Tibial nerve (tissue), 4 donors: ENCODE data around the gene RBP2. TPM values are rescaled to one million over a fixed set of nuclear protein-coding genes. Genes with fewer than 3 reads are reported as not detected.

Source experiments
- DNase-seq, 2 donors: peaks; one replicate each; pipeline ENCODE4 v3.0.0-alpha.2; 2019; ENCODE audit warnings: low spot score in 2 of 2
- H3K27ac ChIP-seq, 4 donors: fragments of 200-600 bp; sonication (generic) in 3 of 4; one replicate each; pipeline ENCODE4 v1.5.1; 2017 to 2019; ENCODE audit warnings: mild to moderate bottlenecking in 1 of 4
- H3K27me3 ChIP-seq, 2 donors: fragments of 200-600 bp; sonication (generic) in 1 of 2; one replicate each; pipeline versions ENCODE4 v1.5.1 to v1.6.0; 2017 to 2019
- H3K36me3 ChIP-seq, 3 donors: fragments of 200-600 bp; sonication (generic); one replicate each; pipeline ENCODE4 v1.5.1; 2018 to 2019
- H3K4me1 ChIP-seq, 4 donors: fragments of 200-600 bp; sonication (generic) in 3 of 4; one replicate each; pipeline ENCODE4 v1.5.1; 2017 to 2019
- H3K4me3 ChIP-seq, 4 donors: fragments of 200-600 bp; sonication (generic) in 3 of 4; one replicate each; pipeline ENCODE4 v1.5.1; 2017 to 2019; ENCODE audit warnings: mild to moderate bottlenecking in 1 of 4, moderate library complexity in 1 of 4
- H3K9me3 ChIP-seq, 4 donors: fragments of 200-600 bp; sonication (generic) in 3 of 4; one replicate each; pipeline ENCODE4 v1.5.1; 2017 to 2019
- EP300 ChIP-seq, 2 donors: sonication (generic); formaldehyde crosslinking; IDR thresholded peaks; one replicate each; pipeline ENCODE4 v1.6.1; 2017; ENCODE audit warnings: antibody characterized with exemption in 2 of 2, mild to moderate bottlenecking in 1 of 2
- POLR2A ChIP-seq, 2 donors: fragments of 450-650 bp; IDR thresholded peaks; one replicate each; pipeline ENCODE4 v1.6.1; 2017; ENCODE audit warnings: antibody characterized with exemption in 2 of 2, mild to moderate bottlenecking in 2 of 2, moderate library complexity in 2 of 2
- WGBS, 2 donors: methylation state at CpG; one replicate each; pipeline ENCODE4 v1.1.5; 2018; 5-methylcytosine and 5-hydroxymethylcytosine counted together
- total RNA-seq, 4 donors: library from RNA; depleted of rRNA; stranded (reverse); fragments of >200 nt; gene quantifications; one replicate each; pipeline ENCODE4 v1.1.0, GENCODE V29; 2016
- TF ChIP-seq, protein P1 (sequence below), 5 experiments: fragments of 200-600 bp in 3 of 5; fragments of 450-650 bp in 2 of 5; sonication (generic) in 3 of 5; IDR thresholded peaks; one replicate each; pipeline ENCODE4 v1.5.1; 2016 to 2019; ENCODE audit warnings: antibody characterized with exemption in 5 of 5, mild to moderate bottlenecking in 3 of 5, moderate library complexity in 2 of 5

Gene RBP2
- total RNA-seq, 4 donors from 2014 or later, result not detected

DNA sequence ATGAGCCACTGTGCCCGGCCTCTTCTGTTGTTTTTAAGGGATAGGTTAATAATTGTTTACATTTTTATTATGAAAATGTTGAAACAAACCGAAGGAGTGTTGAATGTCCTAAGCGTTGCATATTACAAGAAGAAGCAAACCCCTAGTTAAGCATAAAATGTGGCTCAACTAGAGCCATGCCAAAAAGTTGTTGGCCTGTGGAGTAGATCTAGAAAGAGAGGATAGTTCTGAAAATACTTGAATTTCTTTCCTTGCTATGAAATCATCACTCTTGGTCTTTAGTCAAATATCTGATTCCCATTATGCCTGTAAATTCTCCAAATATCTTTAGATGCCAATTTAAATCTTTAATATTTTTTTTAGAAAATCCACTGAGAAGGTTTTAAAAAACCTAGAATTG is 12.8 kb downstream of the RBP2 start:
- Histone ChIP-seq H3K4me3 (no peak overlapping the region), H3K4me1 (peaks cover 0 to 8% (median 0%) of the 10 kb centered on the region in 4 donors), H3K27ac (no peak overlapping the region), H3K36me3 (no peaks in the 10 kb centered on the region), H3K27me3 (no peaks in the 10 kb centered on the region), H3K9me3 (no peaks in the 10 kb centered on the region)
- WGBS, 2 donors, result 69 to 70% methylated on average over 3 of the region's 3 CpGs
- DNase-seq, result no peak
- TF ChIP-seq, protein P1, sequence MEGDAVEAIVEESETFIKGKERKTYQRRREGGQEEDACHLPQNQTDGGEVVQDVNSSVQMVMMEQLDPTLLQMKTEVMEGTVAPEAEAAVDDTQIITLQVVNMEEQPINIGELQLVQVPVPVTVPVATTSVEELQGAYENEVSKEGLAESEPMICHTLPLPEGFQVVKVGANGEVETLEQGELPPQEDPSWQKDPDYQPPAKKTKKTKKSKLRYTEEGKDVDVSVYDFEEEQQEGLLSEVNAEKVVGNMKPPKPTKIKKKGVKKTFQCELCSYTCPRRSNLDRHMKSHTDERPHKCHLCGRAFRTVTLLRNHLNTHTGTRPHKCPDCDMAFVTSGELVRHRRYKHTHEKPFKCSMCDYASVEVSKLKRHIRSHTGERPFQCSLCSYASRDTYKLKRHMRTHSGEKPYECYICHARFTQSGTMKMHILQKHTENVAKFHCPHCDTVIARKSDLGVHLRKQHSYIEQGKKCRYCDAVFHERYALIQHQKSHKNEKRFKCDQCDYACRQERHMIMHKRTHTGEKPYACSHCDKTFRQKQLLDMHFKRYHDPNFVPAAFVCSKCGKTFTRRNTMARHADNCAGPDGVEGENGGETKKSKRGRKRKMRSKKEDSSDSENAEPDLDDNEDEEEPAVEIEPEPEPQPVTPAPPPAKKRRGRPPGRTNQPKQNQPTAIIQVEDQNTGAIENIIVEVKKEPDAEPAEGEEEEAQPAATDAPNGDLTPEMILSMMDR (IDR thresholded peaks at IDR 0.05), result no peak

DNA sequence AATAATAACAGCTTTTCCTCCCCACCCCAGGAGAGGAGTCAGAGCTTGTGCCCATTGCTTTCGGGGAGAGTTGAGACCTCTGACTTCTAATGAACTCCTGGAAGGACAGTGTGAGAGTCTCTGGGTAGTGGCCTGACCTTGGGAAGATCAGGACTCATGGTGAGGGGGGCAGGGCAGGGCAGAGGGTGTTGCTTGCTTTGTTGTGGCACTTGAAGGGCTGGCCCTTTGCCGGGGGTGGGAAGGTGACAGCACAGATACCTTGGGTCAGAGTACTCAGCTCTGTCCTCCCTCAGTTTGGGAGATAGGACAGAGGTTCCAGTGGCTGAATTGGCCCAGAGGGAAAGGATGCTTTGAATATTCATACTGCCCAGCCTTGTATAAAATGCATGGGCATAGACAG is 15.8 kb downstream of the RBP2 start:
- 64 to 70% methylated on average over 2 of the region's 2 CpGs for WGBS, 2 donors
- no peaks in the 10 kb centered on the region for H3K36me3 ChIP-seq
- H3K4me3 ChIP-seq, result no peak overlapping the region
- H3K9me3 ChIP-seq, result no peaks in the 10 kb centered on the region
- TF ChIP-seq POLR2A (IDR thresholded peaks at IDR 0.05) (no peak), EP300 (IDR thresholded peaks at IDR 0.05) (no peak)
- TF ChIP-seq, protein P1 (IDR thresholded peaks at IDR 0.05), result no peak
- no peaks in the 10 kb centered on the region for H3K27me3 ChIP-seq
- H3K4me1 ChIP-seq, result peaks cover 0 to 13% (median 0%) of the 10 kb centered on the region in 4 donors
- DNase-seq, result no peak
- no peak overlapping the region for H3K27ac ChIP-seq

DNA sequence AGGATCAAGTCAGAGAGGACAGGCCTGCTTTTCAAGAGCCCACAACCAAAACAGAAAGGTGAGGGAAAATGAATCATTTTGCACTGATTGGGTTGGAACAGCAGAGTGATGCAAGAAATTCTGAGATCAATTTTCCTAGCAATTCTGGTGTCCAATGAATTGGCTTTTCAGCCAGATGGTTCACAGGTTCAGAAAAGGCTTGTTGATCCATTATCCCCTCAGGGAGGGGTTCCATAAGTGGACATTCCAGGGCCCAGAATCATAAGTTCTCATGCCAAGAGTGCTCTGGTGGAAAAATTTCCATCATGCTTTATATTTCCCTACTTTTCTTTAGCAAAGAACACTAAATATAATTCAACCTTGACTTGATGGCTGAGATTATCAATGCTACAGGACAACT is 16.2 kb downstream of the RBP2 start:
- H3K27ac ChIP-seq, result no peak overlapping the region
- H3K4me3 ChIP-seq, result no peak overlapping the region
- no peak for DNase-seq
- peaks cover 0 to 13% (median 0%) of the 10 kb centered on the region in 4 donors for H3K4me1 ChIP-seq
- TF ChIP-seq EP300 (IDR thresholded peaks at IDR 0.05) (no peak), POLR2A (IDR thresholded peaks at IDR 0.05) (no peak)
- TF ChIP-seq, protein P1 (IDR thresholded peaks at IDR 0.05), result no peak
- no peaks in the 10 kb centered on the region for H3K27me3 ChIP-seq
- H3K36me3 ChIP-seq, result no peaks in the 10 kb centered on the region
- no peaks in the 10 kb centered on the region for H3K9me3 ChIP-seq

DNA sequence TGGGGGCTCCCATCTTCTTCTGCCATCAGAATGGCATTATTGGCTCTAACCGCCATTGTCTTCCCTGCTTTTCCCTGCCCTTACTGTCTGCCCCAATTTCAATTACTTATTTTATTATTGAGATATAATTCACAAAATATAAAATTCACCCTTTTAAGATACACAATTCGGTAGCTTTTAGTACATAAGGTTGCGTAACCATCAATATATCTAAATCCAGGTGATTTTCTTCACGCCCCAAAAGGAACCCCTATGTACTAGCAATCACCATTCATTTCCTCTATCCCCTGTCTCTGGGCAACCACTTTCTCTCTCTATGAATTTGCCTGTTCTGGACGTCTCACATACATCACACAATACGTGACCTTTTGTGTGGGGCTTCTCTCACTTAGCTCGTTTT is 18.0 kb downstream of the RBP2 start:
- Histone ChIP-seq H3K27ac (no peak overlapping the region), H3K36me3 (no peaks in the 10 kb centered on the region), H3K9me3 (no peaks in the 10 kb centered on the region), H3K27me3 (no peaks in the 10 kb centered on the region), H3K4me1 (peaks cover 0 to 13% (median 0%) of the 10 kb centered on the region in 4 donors), H3K4me3 (no peak overlapping the region)
- TF ChIP-seq EP300 (IDR thresholded peaks at IDR 0.05) (no peak), POLR2A (IDR thresholded peaks at IDR 0.05) (no peak)
- TF ChIP-seq, protein P1 (IDR thresholded peaks at IDR 0.05), result no peak
- DNase-seq, result no peak
- 92 to 93% methylated on average over 7 of the region's 7 CpGs for WGBS, 2 donors

DNA sequence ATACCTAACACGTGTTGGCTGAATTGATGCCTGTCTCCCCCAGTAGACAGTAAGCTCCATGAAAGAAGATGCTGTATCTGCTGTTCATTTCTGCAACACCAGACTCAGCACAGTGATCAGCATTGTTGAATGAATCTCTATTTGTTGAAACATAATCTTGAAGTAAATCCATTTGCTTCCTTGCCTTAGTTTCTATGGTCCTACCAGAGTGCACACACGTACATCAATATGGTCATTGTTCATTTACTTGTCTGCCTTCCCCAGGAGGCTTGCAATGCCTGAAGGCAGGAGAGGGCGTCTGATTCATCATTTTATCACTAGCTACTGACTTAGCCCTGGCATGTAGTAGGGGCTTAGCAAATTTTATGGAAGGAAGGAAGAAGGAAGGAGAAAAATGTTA is 19.2 kb downstream of the RBP2 start:
- peaks cover 0 to 13% (median 0%) of the 10 kb centered on the region in 4 donors for H3K4me1 ChIP-seq
- no peak for DNase-seq
- H3K27ac ChIP-seq, result no peak overlapping the region
- WGBS, 2 donors, result 57 to 61% methylated on average over 3 of the region's 3 CpGs
- H3K4me3 ChIP-seq, result no peak overlapping the region
- no peaks in the 10 kb centered on the region for H3K36me3 ChIP-seq
- H3K9me3 ChIP-seq, result no peaks in the 10 kb centered on the region
- TF ChIP-seq, protein P1 (IDR thresholded peaks at IDR 0.05), result no peak
- H3K27me3 ChIP-seq, result no peaks in the 10 kb centered on the region
